ENCODE data around the gene KANK2.

Gene KANK2

GRCh38 chr19:11225172-11225571, 27.8 kb upstream of the KANK2 start:
- DNase-seq = no peak

GRCh38 chr19:11224429-11224828, 27.1 kb upstream of the KANK2 start:
- DNase-seq = no peak

DNA sequence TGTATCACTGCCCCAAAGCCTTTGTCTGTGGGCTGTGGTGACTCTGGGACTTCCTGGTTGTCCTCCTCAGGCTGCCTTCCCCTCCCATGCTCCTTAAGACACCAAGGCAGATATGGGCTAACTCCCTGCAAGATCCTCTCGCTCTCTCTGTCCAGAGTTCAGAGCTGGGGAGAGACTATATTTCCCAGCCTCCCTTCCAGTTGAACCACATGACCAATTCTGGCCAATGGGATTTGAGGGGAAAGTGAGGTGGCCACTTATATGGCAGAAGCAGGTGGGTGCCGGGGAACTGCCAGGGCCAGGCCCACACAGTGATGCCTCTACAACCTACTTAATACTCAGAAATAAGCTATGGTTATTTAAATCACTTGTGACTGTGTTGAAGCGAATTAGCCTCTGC, 25.9 kb upstream of the KANK2 start:
- DNase-seq = no peak

- no peak for DNase-seq
Observed at GRCh38 chr19:11221082-11221598, 23.8 kb upstream of the KANK2 start.

DNA sequence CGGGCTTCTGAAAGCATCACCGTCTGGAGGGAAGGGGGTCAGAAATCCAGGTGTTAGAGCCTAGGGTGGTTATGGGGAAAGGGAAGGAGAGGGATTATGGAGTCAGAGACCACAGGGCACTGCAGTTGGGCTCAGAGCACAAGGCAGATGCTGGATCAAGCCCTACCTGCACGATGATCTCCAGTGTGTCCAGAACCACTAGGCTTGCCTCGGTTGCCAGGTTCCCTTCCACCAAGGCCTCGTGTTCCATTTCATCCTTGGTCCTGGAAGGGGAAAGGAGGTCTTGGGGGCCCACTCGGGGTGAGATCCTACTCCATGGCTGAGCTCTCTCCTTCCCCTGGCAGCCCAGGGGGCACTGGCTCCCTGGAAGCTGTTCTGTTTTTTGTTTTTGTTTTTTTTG, 17.0 kb upstream of the KANK2 start:
- no peak for DNase-seq

DNA sequence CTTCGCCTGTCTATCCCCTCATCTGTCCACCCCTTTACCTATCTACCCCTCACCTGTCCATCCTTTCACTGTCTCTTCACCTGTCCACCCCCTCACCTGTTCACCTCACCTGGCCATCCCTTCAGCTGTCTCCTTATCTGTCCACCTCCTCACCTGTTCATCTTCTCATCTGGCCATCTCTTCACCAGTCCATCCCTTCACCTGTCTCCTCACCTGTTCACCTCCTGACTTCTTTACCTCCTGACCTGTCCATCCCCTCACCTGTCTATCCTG, 13.2 kb upstream of the KANK2 start:
- no peak for DNase-seq

GRCh38 chr19:11209839-11210655, 12.7 kb upstream of the KANK2 start:
- DNase-seq = no peak

DNA sequence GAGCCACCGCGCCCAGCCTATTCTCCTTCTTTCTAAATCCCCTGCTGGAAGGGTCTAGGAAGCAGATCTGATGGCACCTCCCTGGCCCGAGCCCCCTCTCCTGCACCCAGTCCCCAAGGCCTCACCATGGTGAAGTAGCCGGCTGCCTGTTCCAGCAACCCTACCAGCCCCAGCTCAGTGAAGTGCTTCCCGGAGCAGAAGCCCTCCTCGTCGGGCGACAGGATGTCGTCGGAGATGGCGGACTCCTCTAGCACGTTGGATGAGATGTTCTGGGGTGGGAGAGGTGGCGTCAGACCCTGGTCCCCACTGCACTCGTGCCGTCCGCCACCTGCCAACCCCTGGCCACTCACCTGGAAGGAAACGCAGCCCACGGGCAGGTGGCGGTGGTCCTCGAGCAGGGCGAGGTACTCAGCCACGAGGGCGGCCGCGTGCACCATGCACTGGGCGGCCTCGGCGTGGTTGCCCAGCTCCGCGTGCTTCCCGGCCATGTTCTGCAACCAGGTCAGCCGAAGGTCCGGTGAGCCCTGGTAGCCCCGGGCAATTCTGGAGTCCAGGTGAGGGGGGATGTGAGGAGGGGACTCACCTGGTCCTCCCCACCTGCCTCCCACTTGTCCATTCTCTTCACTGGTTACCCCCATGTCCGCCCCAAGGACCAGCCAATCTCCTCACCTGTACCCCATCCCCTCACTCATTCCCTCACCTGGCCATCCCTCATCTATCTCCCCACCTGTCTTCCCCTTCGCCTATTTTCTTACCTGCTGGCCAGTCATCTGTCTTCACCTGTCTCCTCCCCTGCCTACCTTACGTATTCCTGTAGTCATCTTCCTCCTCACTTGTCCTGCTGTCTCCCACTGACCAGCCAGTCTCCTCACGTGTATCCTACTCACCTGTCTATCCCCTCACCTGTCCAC, 11.5 kb upstream of the KANK2 start:
- no peak for DNase-seq

GRCh38 chr19:11205939-11206570, 8.7 kb upstream of the KANK2 start:
- no peak for DNase-seq

- DNase-seq = no peak
Observed at GRCh38 chr19:11204943-11205349, 7.6 kb upstream of the KANK2 start.

GRCh38 chr19:11204076-11204602, 6.8 kb upstream of the KANK2 start:
- no peak for DNase-seq

DNA sequence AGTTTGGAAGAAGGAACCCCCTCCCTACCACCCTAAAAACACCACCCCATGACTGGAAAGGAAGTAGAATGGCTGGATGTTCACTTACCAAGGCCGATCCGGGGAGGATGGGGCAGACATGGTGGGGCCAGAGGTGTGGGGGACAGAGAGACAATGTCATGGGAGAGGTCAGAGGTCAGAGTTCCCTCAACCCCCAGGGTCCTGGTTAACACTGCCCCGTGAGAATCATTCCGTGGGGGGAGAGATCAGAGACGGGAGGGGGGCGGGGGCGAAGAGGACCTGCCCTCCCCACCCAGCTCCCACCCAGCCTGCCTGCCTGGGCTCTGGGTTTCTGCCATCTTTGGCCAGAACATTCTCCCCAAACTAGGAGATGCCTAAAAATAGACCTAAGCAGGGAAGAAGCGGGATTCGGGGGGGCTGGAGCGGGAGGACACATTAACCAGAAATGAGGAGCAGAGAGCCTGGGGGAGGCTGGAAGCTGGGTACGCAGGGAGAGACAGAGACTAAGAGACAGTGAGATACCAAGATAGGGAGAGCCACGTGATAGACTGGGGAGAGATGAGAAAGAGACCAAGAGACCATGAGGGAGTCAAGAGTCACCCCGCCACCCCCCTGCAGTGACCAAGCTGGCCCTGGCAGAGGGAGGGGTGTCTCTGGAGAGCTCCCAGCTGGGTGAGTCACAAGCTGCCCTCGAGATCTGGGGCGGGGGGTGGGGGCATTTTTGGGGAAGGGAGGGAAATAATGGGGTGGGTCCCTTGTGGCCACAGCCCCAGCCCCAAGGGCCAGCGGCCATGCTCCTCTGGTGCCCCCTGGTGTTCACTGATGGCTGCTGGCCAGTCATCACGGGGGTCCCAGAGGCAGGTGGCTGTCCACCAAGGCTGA, 6.1 kb upstream of the KANK2 start:
- no peak for DNase-seq

DNA sequence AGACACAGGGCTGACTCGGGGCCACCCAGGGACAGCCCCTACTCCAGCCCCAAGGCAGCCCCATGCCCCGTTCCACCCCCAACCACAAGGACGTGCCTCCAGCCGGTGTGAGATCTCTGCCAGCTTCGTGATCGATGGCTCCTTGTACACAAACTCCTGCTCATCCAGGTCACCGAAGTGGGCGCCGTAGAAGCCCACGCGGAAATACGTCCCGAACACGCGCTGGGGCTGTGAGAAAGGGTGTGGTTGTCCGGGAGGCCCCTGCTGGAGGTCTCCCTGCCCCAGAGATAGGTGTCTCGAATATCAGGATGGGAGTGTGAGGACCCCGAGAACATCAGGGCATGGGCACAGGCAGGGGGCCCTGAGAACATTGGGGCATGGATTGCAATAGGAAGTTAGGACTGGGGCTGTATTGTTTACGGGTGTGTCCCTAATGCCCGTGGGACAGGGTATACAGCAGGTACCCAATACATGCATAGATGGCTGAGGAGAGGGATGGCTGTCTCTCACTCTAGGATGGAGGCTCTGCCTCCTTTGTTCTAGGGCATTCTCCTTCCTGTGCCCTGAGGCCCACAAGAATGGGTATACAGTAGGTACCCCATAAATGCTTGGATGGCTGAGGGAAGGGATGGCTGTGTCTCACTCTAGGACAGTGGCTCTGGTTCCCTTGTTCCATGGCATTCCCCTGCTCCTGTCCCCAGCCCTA, 5.3 kb upstream of the KANK2 start:
- DNase-seq = no peak

GRCh38 chr19:11201791-11202190, 4.4 kb upstream of the KANK2 start:
- no peak for DNase-seq

- DNase-seq = no peak
Observed at GRCh38 chr19:11200931-11201330, 3.6 kb upstream of the KANK2 start.

DNA sequence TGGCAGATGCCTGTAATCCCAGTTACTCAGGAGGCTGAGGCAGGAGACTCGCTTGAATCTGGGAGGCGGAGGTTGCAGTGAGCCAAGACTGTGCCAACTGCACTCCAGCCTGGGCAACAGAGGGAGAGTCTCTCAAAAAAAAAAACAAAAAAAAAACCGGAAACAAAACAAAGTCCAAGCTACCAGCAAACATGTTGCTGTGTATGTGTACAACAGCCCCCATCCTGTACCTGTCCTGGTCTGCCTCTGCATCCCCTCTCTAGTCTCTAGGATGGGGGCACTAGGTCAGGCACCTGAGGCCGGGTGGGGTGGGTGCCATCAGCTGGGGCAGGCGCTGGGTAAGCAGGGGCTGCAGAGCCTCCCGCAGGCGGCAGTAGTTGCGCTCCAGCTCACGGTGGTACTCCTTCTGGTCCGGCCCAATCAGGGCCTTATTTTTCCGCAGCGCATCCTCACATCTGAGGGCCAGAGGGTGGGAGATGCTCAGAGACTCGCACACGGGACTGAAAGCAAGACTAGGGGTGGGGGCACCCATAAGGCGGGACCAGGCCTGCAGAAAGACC, 2.8 kb upstream of the KANK2 start:
- DNase-seq = no peak

GRCh38 chr19:11199517-11199916, 2.2 kb upstream of the KANK2 start:
- no peak for DNase-seq

- no peak for DNase-seq
Observed at GRCh38 chr19:11198769-11199424, 1.6 kb upstream of the KANK2 start.

DNA sequence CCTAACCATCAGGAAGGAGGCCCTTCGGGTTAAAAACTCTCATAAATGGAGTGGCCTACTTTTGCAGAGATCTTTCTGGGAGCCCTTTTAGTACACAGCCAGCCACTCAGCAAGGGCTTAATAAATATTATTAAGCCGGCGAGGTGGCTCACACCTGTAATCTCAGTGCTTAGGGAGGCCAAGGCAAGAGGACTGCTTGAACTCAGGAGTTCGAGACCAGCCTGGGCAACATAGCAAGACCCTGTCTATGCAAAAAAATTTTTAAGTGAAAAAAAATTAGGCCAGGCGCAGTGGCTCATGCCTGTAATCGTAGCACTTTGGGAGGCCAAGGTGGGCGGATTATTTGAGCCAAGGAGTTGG, 810 bp upstream of the KANK2 start:
- DNase-seq = no peak

DNA sequence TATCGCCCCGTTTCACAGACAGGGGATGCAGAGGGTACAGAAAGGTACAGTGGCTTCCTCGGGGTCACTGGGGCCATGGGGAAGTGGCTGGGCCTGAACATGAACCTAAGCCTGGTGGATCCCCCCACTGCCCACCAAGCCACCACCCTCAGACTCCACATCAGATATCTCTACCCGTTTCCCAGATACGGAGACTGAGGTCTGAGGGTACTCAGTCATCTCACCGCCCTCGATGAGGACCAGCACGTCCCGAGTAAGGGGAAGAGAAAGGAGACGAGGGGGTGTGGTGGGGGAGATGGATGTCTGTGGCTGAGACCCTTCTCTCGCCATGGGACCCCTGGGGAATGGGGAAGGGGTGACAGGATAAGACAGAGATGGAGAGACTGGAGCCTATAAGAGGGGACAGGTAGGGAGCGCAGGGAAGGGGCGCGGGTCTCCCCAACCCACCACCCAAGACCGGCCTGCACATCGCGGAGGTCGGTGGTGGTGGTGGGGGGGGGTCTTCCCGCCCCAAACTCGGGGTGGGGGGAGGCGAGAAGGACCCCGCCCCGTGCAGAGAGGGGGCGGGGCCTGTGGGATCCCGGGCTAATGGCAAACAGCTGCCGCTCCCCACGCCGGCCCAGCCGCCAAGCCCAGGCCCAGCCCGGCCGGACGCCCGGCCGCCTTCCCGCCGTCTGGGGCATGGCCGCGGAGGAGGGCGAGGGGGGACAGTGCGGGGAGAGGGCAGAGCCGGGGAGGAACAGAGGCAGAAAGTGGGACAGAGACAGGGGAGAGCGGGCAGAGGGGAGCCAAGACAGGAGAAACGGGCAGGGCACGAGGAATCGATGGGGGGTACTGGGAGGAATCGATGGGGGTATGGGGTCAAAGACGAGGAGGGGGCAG, 698 bp downstream of the KANK2 start:
- no peak for DNase-seq

All from NCI-H510A treated with DMSO at 0.1 percent for 48 hours (cell line).